ENCODE measurements around the gene MMP1.

GRCh38 chr11:102831489-102832440 lies 33.8 kb upstream of the MMP1 start:
- TF ChIP-seq CTCF (conservative IDR thresholded peaks at IDR 0.05): no peak
- no peak for TF ChIP-seq ZFX (IDR thresholded peaks at IDR 0.05)

Data from C4-2B (cell line).